HG03095 (cell line): Measurements from ENCODE around the gene SPATA31A1.
"Not testable (repeated sequence)": the region's sequence is repeated elsewhere in the genome, so short reads cannot be mapped to it uniquely, and the experiment has no call there.

Experiments used
- ATAC-seq: cut with Tn5 transposase; IDR thresholded peaks from one replicate; pipeline ENCODE4 v1.9.1; 2021; ENCODE audit warnings: moderate library complexity; ENCODE audit not compliant: unreplicated experiment

The SPATA31A1 gene

GRCh38 chr9:39355369-39355768, at the start of gene SPATA31A1:
Gene SPATA31A1, plus strand, starts transcription at chr9:39355669. Its CDS starts 62 bp downstream, at chr9:39355731.
- not testable (repeated sequence) for ATAC-seq

DNA sequence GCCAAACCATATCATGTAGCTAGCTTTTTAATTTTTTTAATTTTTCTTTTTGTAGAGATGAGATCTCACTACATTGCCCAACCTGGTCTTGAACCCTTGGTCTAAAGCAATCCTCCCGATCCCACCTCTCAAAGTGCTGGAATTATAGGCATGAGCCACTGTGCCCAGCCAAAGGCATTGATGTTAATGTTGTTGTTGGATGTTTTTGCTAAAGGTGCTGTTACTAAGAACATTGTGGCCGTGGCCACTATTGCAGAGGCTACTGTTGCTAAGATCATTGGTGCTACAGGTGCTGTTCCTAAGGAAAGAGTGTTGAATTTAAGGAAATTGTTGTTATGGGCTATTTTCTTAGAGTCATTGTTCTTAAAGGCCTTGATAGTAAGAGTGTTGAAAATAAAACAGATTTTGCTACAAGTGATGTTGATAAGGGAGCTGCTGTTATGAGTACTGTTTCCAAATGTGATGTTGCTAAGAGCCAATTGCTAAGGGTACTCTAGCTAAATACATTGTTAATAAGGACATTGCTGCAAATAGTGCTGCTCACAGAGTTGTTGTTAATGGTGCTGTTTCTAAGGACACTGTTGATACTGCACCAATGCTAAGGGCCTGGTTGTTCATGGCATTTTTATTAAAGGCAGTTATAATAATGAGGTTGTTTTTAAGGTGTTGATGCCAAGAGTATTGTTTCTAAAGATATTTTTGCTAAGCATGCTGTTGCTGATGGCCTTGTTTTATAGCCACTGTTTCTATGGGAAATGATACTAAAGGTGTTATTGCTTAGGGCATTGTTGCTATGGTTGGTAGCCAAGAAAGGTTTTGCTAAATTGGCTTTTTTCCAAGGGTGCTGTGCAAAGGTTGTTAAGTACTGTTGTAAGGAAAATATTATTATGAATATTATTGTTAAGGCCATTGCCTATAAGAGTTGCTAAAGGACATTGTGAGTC, 52.1 kb downstream of the SPATA31A1 start:
- not testable (repeated sequence) for ATAC-seq

DNA sequence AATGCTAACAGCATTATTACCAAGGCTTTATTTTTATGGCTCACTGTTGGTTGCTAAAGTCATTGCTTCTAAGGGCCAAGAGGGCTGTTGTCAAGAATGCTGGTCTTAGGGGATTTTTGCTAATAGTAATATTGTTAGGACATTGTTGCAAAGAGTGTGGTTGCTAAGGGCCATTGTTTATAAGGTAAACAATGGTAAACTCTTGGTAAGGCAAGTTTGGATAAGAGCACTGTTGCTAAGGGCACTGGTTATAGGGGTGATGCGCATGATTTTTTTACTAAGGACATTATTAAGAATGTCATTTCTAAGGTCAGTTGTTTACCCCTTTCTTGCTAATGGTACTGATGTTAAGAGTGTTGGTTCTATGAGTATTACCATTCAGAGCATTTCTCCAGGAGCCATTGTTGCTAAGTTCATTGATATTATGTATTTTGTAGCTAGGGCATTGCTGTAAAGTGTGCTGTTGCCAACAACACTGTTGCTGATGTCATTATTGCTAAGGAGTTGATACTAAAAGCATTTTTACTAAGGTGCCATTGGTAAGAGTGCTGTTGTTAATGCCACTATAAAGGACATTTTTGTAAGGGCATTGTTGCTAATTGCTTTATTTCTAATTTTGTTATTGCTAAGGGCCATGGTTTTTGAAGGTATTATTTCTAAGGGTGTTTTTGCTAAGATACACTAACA, 55.9 kb downstream of the SPATA31A1 start:
- not testable (repeated sequence) for ATAC-seq
